MG63 (cell line): ENCODE data around the gene UBE2G2. TPM values are rescaled to one million over a fixed set of nuclear protein-coding genes. Genes with fewer than 3 reads are reported as not detected.

Source experiments
- DNase-seq: peaks from one replicate; pipeline ENCODE4 v3.0.0-alpha.2; 2020
- H3K27me3 ChIP-seq: fragments of 250-450 bp; sonication (Bioruptor Pico); 2 replicates; pipeline ENCODE4 v1.5.1; 2020; ENCODE audit warnings: mild to moderate bottlenecking, moderate library complexity
- H3K36me3 ChIP-seq: fragments of 250-450 bp; sonication (Bioruptor Pico); 2 replicates; pipeline ENCODE4 v1.5.1; 2020; ENCODE audit warnings: mild to moderate bottlenecking, moderate library complexity
- H3K4me3 ChIP-seq: fragments of 250-450 bp; sonication (Bioruptor Pico); 2 replicates; pipeline ENCODE4 v1.5.1; 2020; ENCODE audit warnings: mild to moderate bottlenecking, moderate library complexity
- H3K9me3 ChIP-seq: fragments of 250-450 bp; sonication (Bioruptor Pico); 2 replicates; pipeline ENCODE4 v1.5.1; 2020; ENCODE audit warnings: mild to moderate bottlenecking, moderate library complexity
- total RNA-seq: library from RNA; depleted of rRNA; stranded (reverse); fragments of >200 nt; shearing (Covaris generic); gene quantifications from 2 replicates; pipeline ENCODE4 v1.2.3, GENCODE V29; 2014; ENCODE audit warnings: low replicate concordance

Gene UBE2G2
- total RNA-seq, 1 experiment from 2014 or later = 76.0 TPM

- no peak for DNase-seq
Observed at GRCh38 chr21:44764319-44765230, 37.0 kb downstream of the UBE2G2 start.

GRCh38 chr21:44763451-44764318, 37.9 kb downstream of the UBE2G2 start:
- Histone ChIP-seq H3K27me3 (no peaks in the 10 kb centered on the region), H3K36me3 (peaks cover 4% of the 10 kb centered on the region), H3K9me3 (no peaks in the 10 kb centered on the region), H3K4me3 (no peak overlapping the region)
- DNase-seq = no peak

More at GRCh38 chr21:44764319-44765230, 37.0 kb downstream of the UBE2G2 start:
- H3K36me3 ChIP-seq = peaks cover 9% of the 10 kb centered on the region
- no peaks in the 10 kb centered on the region for H3K9me3 ChIP-seq
- no peaks in the 10 kb centered on the region for H3K27me3 ChIP-seq
- no peak overlapping the region for H3K4me3 ChIP-seq

DNA sequence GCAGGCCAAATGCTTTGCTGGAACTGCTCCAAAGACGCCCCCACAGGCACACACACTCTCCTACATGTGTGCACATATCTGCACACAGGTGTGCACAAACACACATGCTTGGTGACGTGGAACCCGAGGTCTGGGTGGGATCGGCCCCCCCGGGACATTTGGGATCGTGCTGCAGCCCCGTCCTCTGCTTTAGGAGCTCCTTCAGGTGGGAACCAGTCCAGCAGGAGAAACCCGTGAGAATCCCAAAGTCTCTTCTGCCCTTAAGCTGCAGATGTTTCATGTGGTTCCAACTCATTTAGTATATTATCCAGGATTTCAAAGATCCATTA, 38.6 kb downstream of the UBE2G2 start:
- DNase-seq = no peak
- H3K36me3 ChIP-seq = no peaks in the 10 kb centered on the region
- no peaks in the 10 kb centered on the region for H3K27me3 ChIP-seq
- H3K9me3 ChIP-seq = no peaks in the 10 kb centered on the region
- no peak overlapping the region for H3K4me3 ChIP-seq

GRCh38 chr21:44762221-44763049, 39.2 kb downstream of the UBE2G2 start:
- H3K9me3 ChIP-seq = no peaks in the 10 kb centered on the region
- H3K4me3 ChIP-seq = no peak overlapping the region
- DNase-seq = no peak
- no peaks in the 10 kb centered on the region for H3K27me3 ChIP-seq
- no peaks in the 10 kb centered on the region for H3K36me3 ChIP-seq

- DNase-seq = no peak
- Histone ChIP-seq H3K36me3 (no peaks in the 10 kb centered on the region), H3K4me3 (no peak overlapping the region), H3K9me3 (no peaks in the 10 kb centered on the region), H3K27me3 (no peaks in the 10 kb centered on the region)
Observed at GRCh38 chr21:44761747-44762208, 39.8 kb downstream of the UBE2G2 start.

GRCh38 chr21:44761011-44761729, 40.5 kb downstream of the UBE2G2 start:
- Histone ChIP-seq H3K4me3 (no peak overlapping the region), H3K9me3 (no peaks in the 10 kb centered on the region), H3K36me3 (no peaks in the 10 kb centered on the region), H3K27me3 (no peaks in the 10 kb centered on the region)
- DNase-seq = no peak

DNA sequence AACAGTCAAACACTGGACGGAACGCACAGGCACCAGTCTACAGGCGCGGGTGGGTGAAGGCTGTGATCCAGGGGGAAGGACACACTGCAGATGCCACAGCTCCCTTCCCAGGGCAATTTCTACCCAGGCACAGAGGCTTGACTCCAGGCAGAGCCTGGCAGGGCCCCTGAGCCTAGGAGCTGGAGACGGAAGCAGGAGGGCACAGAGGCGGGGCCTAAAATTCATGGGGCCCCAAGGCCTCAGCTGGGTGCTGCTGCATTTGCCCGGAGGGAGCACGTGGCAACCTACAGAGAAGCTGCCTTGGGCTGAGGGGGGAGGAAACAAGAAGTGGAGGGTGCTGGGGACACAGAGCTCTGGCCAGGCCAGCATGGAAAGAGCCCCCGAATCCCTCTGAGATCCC, 41.2 kb downstream of the UBE2G2 start:
- Histone ChIP-seq H3K36me3 (no peaks in the 10 kb centered on the region), H3K9me3 (no peaks in the 10 kb centered on the region), H3K4me3 (no peak overlapping the region), H3K27me3 (no peaks in the 10 kb centered on the region)
- no peak for DNase-seq

DNA sequence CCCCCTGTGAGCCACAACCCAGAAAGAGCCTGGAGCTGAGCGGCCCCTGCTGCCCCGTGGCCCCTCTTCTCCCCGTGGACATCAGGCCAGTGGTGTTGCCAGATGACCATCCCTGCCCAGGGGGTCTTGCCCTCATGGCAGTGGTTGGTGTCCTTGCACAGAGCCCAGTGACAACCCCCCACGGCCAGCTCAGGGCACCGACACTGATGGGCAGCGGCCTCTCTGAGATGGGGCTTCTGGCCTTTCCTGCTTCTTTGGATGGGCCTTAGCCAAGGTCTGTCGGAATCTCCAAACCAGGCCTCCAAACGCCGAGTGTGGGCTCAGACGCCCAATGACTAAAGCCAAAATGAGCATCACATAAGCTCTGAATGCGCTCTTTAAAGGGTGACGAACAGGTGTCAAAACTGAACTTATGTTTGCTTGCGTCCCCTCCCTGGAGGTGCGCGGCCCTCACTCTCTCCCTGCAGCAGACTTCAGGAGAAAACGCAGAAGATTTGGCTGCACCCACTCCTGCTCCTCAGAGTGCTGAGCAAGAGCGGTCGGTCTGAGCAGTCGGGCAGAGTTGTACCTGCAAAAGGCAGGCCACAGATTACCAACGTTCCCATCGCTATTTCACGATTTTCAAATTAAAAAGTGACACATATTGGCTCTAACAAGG, 41.9 kb downstream of the UBE2G2 start:
- Histone ChIP-seq H3K9me3 (no peaks in the 10 kb centered on the region), H3K27me3 (no peaks in the 10 kb centered on the region), H3K4me3 (no peak overlapping the region), H3K36me3 (no peaks in the 10 kb centered on the region)
- no peak for DNase-seq

DNA sequence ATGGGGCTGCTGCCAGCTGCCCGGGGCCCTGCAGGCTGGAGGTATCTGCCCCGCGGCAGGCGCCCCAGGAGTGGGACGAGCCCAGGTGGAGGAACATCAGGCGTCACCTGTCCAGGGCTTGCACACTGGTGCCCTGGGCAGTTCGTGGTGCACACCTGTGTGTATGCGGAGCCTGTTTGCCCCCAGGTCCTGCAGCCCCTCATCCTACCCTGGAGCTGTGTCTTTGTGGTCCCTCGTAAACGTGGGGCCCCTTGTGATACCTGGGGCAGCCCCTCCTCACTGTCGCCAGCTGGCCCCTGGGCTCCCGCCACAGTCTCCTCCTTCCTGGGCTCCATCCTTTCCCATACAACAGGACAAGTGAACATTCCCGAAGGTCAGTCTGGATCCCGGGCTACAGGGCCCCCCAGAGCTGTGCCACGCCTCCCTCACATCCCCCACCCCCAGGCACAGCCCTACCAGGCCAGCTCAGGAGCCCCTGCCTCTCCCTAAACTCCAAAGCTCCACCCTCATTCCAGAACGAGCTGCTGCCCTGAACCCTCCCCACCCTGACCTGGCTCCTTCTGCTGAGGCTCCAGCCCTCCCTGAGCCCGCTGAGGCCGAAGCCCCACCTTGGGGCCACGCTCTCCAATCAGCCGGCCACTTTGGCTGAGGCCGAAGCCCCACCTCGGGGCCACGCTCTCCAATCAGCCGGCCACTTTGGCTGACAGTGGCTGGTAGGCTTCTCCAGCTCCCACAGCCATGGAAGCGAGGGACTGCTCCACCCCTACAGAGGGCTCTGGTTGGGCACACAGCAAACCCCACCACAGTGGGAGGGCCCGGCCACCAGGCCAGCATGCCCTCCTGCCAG, 42.6 kb downstream of the UBE2G2 start:
- no peak for DNase-seq
- no peaks in the 10 kb centered on the region for H3K27me3 ChIP-seq
- 0 out of 2 replicates have a peak, but pooled peaks cover 1% of the 10 kb centered on the region for H3K9me3 ChIP-seq
- H3K4me3 ChIP-seq = no peak overlapping the region
- no peaks in the 10 kb centered on the region for H3K36me3 ChIP-seq

DNA sequence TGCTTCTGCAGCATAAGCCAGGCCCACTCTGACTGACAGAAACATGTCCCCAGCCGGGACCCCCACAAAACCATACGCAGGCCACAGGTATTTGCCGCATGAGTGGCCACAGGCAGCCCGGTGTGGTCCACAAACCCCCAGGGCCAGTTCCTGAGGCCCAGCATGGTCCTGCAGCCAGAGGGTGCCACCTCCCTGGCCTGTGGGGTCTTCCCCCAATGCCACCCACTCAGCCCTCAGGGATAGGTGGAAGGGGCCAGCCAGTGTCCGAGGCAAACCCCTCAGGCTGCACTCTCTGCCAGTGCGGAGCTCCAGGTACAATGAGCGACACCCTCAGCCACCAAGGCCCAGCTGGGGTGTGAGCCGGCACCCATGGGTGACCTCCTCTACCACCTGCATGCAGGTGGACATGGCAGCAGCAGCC, 43.5 kb downstream of the UBE2G2 start:
- 0 out of 2 replicates have a peak, but pooled peaks cover 1% of the 10 kb centered on the region for H3K9me3 ChIP-seq
- DNase-seq = no peak
- H3K27me3 ChIP-seq = no peaks in the 10 kb centered on the region
- H3K36me3 ChIP-seq = no peaks in the 10 kb centered on the region
- H3K4me3 ChIP-seq = no peak overlapping the region

- Histone ChIP-seq H3K27me3 (no peaks in the 10 kb centered on the region), H3K4me3 (no peak overlapping the region), H3K36me3 (no peaks in the 10 kb centered on the region), H3K9me3 (0 out of 2 replicates have a peak, but pooled peaks cover 1% of the 10 kb centered on the region)
- DNase-seq = no peak
Observed at GRCh38 chr21:44757731-44758130, 43.9 kb downstream of the UBE2G2 start.

GRCh38 chr21:44756423-44757185, 45.0 kb downstream of the UBE2G2 start:
- Histone ChIP-seq H3K9me3 (0 out of 2 replicates have a peak, but pooled peaks cover 1% of the 10 kb centered on the region), H3K27me3 (no peaks in the 10 kb centered on the region)

DNA sequence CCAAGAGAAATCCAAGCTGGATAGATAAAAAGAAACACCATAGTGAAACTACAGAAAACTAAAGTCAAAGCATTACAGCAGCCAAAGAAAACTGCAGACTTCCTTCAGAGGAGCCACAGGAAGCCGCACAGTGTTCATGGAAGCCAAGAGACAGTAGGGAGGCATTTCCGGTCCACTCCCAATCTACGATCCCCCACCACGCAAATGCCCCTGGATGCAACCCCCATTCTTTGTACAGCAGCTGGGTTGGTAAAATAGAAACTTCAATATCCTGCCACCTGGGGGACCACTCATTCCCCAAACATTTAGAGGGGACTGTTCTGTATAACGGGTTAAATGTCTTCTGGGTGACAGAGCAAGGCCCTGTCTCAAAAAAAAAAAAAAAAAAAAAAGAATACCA, 46.4 kb downstream of the UBE2G2 start:
- H3K36me3 ChIP-seq = no peaks in the 10 kb centered on the region
- no peak for DNase-seq
- H3K9me3 ChIP-seq = 0 out of 2 replicates have a peak, but pooled peaks cover 1% of the 10 kb centered on the region
- H3K4me3 ChIP-seq = no peak overlapping the region
- H3K27me3 ChIP-seq = no peaks in the 10 kb centered on the region

More at GRCh38 chr21:44756423-44757185, 45.0 kb downstream of the UBE2G2 start:
- DNase-seq = no peak
- no peak overlapping the region for H3K4me3 ChIP-seq
- H3K36me3 ChIP-seq = no peaks in the 10 kb centered on the region

DNA sequence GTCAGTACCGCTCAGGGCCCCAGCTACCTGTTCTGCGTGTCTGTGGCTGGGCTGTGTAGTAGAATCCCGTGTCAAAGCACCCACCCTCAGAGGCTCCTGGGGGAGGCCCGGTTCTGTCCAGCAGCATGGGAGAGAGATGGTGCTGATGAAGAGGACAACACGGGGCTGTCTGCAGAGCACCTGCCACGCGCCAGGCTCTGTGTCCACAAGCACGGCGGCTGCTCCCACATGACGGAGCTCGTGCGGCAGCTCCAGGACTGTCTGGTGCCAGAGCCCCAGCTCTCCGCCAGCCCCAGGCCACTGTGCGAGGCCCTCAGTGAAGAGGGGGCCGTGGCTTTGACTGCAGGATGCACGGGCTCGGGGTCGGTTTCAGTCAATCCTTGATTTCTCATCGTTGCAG, 48.3 kb downstream of the UBE2G2 start:
- DNase-seq = no peak
- no peaks in the 10 kb centered on the region for H3K27me3 ChIP-seq
- H3K9me3 ChIP-seq = 0 out of 2 replicates have a peak, but pooled peaks cover 1% of the 10 kb centered on the region
- no peaks in the 10 kb centered on the region for H3K36me3 ChIP-seq
- H3K4me3 ChIP-seq = no peak overlapping the region
